Hepatocyte (in vitro differentiated cells): Measurements from ENCODE around the gene APBA2.

ENCODE experiments used
- EZH2 ChIP-seq: fragments of 200-600 bp; sonication (generic); IDR thresholded peaks from 2 replicates; pipeline ENCODE4 v1.6.1; 2016; ENCODE audit warnings: antibody characterized with exemption, mild to moderate bottlenecking, borderline replicate concordance
- EZH2phosphoT487 ChIP-seq: fragments of 200-600 bp; sonication (generic); IDR thresholded peaks from one replicate; pipeline ENCODE4 v1.6.1; 2018; ENCODE audit warnings: antibody characterized with exemption, mild to moderate bottlenecking, low read depth, moderate library complexity; ENCODE audit not compliant: unreplicated experiment, severe bottlenecking
- TF ChIP-seq, protein P1 (sequence below): fragments of 200-600 bp; sonication (generic); IDR thresholded peaks from 2 replicates; pipeline ENCODE4 v1.5.1; 2016; ENCODE audit warnings: antibody characterized with exemption, mild to moderate bottlenecking; ENCODE audit not compliant: poor library complexity

DNA sequence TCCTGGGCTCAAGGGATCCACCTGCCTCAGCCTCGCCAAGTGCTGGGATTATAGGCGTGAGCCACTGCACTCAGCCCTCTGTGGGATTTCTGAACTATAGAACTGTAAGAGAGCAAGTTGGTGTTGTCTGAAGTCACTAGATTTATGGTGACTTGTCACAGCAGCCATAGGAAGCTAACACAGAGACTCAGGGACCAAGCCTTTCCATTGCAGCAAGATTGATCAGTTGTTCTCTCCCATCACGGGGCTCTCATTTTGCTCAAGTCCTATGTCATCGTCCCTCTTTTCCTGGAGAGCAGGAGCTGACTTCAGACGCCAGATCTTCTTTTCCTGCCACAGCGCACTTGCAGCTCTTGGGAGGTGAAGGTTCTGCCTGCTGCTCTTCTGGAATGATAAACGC lies 61.0 kb downstream of the APBA2 start:
- no peak for TF ChIP-seq EZH2
- TF ChIP-seq, protein P1, sequence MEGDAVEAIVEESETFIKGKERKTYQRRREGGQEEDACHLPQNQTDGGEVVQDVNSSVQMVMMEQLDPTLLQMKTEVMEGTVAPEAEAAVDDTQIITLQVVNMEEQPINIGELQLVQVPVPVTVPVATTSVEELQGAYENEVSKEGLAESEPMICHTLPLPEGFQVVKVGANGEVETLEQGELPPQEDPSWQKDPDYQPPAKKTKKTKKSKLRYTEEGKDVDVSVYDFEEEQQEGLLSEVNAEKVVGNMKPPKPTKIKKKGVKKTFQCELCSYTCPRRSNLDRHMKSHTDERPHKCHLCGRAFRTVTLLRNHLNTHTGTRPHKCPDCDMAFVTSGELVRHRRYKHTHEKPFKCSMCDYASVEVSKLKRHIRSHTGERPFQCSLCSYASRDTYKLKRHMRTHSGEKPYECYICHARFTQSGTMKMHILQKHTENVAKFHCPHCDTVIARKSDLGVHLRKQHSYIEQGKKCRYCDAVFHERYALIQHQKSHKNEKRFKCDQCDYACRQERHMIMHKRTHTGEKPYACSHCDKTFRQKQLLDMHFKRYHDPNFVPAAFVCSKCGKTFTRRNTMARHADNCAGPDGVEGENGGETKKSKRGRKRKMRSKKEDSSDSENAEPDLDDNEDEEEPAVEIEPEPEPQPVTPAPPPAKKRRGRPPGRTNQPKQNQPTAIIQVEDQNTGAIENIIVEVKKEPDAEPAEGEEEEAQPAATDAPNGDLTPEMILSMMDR = no peak
- no peak for TF ChIP-seq EZH2phosphoT487
